ENCODE results near the gene MT2A.

Gene MT2A

DNA sequence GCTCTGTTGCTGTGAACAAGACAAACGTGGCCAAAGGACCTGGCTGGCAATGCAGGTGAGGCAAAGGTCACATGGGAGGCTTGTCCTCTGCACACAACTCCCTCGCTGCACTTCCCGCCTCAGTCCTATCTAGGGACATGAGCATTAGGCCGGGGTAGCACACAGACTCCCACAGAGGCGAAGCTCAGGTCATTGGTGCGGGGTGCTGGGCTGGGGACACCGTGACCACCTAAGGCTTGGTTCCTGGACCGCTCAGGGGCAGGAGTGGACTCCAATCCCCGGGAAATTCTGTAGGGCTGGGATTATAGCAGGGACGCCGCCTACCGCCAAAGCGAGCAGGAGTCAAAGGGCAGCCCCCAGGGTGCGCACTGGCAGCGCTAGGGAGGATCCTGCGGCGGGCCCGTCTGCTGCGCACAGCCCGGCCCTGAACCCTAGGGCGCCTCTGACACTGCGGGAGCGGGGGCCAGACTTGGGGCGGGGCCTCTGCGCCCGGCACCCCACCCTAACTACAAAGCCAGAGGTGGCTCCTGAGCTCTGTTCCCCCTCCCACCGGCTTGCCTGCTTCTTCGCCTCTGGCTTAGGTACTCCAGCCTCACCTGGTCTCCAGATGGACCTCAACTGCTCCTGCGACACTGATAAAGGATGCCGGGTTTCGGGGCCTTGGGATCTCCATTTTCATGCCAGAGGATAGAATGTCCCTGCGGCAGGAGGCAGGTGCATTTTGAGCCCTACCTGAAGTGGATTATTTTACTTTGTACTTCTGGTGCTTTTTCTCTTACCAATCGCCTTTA is 39.5 kb downstream of the MT2A start:
- no peak overlapping the region for H3K27ac ChIP-seq
- DNase-seq (ENCODE audit: low spot score): no peak
- ChIA-PET CTCF (interaction anchor here (0.6 kb wide), 1 partner anchor 280 kb away, joined by 5 read pairs; no protein-coding TSS in a partner anchor), POLR2A (ENCODE audit: low non-redundant PET) (no interaction called here)
- TF ChIP-seq, protein P1, sequence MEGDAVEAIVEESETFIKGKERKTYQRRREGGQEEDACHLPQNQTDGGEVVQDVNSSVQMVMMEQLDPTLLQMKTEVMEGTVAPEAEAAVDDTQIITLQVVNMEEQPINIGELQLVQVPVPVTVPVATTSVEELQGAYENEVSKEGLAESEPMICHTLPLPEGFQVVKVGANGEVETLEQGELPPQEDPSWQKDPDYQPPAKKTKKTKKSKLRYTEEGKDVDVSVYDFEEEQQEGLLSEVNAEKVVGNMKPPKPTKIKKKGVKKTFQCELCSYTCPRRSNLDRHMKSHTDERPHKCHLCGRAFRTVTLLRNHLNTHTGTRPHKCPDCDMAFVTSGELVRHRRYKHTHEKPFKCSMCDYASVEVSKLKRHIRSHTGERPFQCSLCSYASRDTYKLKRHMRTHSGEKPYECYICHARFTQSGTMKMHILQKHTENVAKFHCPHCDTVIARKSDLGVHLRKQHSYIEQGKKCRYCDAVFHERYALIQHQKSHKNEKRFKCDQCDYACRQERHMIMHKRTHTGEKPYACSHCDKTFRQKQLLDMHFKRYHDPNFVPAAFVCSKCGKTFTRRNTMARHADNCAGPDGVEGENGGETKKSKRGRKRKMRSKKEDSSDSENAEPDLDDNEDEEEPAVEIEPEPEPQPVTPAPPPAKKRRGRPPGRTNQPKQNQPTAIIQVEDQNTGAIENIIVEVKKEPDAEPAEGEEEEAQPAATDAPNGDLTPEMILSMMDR (conservative IDR thresholded peaks at IDR 0.05; ENCODE audit: low read depth): no peak

DNA sequence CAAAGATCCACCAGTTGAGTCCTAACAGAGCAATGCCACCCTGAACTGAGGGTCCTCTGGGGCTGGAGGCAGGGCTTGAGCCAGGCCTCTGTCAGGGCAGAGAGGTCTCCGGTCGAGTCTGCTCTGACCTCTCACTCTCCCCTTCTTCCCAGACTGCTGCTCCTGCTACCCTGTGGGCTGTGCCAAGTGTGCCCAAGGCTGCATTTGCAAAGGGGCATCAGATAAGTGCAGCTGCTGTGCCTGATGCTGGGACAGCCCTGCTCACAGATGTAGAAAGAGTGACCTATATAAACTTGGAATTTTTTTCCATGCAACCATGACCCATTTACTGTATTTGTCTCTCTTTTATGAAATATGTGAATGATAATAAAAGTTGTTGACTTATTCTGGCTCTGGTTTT is 40.9 kb downstream of the MT2A start:
- ChIA-PET CTCF (no interaction called here), POLR2A (ENCODE audit: low non-redundant PET) (no interaction called here)
- TF ChIP-seq, protein P1 (conservative IDR thresholded peaks at IDR 0.05; ENCODE audit: low read depth): no peak
- H3K27ac ChIP-seq: no peak overlapping the region
- no peak for DNase-seq (ENCODE audit: low spot score)

DNA sequence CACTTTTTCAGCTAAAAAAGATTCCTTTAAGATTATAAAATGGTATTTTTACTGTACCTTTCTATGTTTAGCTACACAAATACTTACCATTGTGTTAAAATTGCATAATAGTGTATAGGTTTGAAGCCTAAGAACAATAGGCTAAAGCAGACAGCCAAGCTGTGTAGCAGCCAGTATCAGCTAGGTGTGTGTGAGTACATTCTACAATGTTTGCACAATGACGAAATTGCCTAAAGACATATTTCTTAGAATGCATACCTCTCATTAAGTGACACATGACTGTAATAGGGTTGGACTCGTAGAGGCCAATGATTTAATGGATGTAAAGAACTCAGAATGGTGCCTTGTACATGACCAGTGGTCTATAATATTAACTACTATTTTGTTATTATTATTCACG is 41.4 kb downstream of the MT2A start:
- peak; percentile 58 for DNase-seq (ENCODE audit: low spot score)
- TF ChIP-seq, protein P1 (conservative IDR thresholded peaks at IDR 0.05; ENCODE audit: low read depth): no peak
- CTCF ChIA-PET: interaction anchor here (1.1 kb wide), 1 partner anchor 26 kb away, joined by 3 read pairs; no protein-coding TSS in a partner anchor
- no peak overlapping the region for H3K27ac ChIP-seq
- POLR2A ChIA-PET (ENCODE audit: low non-redundant PET): no interaction called here

DNA sequence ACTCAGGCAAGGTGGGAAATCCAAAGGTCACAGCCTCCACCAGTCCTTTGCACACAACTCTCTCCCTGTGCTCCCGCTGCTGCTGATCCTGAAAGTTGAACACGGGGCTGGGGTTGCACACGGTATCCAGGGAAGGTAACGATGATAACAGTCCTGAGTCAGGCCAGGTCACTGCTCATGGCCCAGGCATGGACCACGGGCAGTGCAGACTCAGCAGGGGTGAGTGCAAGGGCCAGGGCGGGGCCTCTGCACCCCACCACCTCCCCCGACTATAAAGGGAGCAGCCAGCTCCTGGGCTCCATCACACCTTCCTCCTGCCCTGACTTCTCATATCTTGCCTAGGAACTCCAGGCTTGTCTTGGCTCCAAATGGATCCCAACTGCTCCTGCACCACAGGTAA is 43.2 kb downstream of the MT2A start, which contains the start of gene MT1B:
Gene MT1B, plus strand, starts transcription at position 301 of the 400 bp plus-strand sequence. Its CDS starts 68 bp downstream, at position 369.
- TF ChIP-seq, protein P1 (conservative IDR thresholded peaks at IDR 0.05; ENCODE audit: low read depth): no peak
- H3K27ac ChIP-seq: no peak within 1 kb of the TSS
- CTCF ChIA-PET: no interaction called here
- no peak for DNase-seq (ENCODE audit: low spot score)
- POLR2A ChIA-PET (ENCODE audit: low non-redundant PET): no interaction called here

DNA sequence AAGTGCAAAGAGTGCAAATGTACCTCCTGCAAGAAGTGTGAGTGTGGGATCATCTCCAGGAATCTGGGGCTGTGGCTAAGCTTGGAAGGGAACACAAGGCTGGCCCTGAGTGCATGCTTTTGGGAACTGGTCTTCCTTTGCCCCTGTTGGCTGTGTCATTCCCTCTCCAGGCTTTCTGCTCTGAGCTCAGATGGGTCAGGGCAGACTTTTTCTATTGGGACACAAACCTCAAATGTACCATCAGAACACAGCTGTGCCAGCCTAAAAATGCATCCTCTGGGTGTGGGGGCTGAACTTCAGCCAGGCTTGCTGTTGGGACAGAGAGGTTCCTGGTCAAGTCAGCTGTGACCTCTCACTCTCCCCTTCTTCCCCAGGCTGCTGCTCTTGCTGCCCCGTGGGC is 44.2 kb downstream of the MT2A start:
- H3K27ac ChIP-seq: no peak overlapping the region
- ChIA-PET CTCF (no interaction called here), POLR2A (ENCODE audit: low non-redundant PET) (no interaction called here)

DNA sequence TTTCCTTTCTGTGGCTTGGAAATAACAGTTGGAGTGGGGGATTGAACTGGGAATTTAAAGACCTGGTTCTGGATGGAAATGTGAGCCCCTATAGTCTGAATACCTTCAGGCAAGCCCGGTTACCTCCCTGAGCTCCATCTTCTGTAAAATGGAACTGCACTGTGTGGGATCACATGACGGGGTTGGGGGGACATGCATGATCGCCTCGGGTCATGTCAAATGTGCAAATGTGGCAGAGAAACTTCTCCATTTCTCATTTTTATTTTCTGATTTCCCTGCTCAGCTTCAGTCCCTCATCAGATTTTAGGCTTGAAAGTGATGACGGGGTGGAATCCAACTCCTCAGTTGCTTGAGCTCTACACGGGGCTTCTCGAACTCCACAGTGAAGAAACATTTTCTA is 44.8 kb downstream of the MT2A start:
- CTCF ChIA-PET: no interaction called here
- H3K27ac ChIP-seq: no peak overlapping the region
- DNase-seq (ENCODE audit: low spot score): no peak
- POLR2A ChIA-PET (ENCODE audit: low non-redundant PET): no interaction called here
- TF ChIP-seq, protein P1 (conservative IDR thresholded peaks at IDR 0.05; ENCODE audit: low read depth): no peak

More for the DNA sequence above, 44.2 kb downstream of the MT2A start:
- no peak for DNase-seq (ENCODE audit: low spot score)
- TF ChIP-seq, protein P1 (conservative IDR thresholded peaks at IDR 0.05; ENCODE audit: low read depth): no peak
